Endodermal cell (in vitro differentiated cells): Measurements from ENCODE around the gene ZCWPW1. TPM values are rescaled to one million over a fixed set of nuclear protein-coding genes. Genes with fewer than 3 reads are reported as not detected.

Source experiments
- DNase-seq: peaks from one replicate; pipeline ENCODE4 v3.0.0-alpha.2; 2017
- H3K27ac ChIP-seq: 2 replicates; pipeline ENCODE4 v1.5.1; 2013; ENCODE audit warnings: mild to moderate bottlenecking, low read depth, low read length, moderate library complexity
- H3K27me3 ChIP-seq: 2 replicates; pipeline ENCODE4 v1.6.1; 2013; ENCODE audit warnings: mild to moderate bottlenecking, low read length, moderate library complexity; ENCODE audit not compliant: insufficient read depth, control insufficient read depth, poor library complexity, severe bottlenecking
- H3K36me3 ChIP-seq: 2 replicates; pipeline ENCODE4 v1.7.0; 2013; ENCODE audit warnings: mild to moderate bottlenecking, low read length, moderate library complexity; ENCODE audit not compliant: control insufficient read depth, insufficient read depth
- H3K4me1 ChIP-seq: one replicate; pipeline ENCODE4 v1.7.0; 2013; ENCODE audit warnings: low read length; ENCODE audit not compliant: control insufficient read depth, insufficient read depth
- H3K4me3 ChIP-seq: 2 replicates; pipeline ENCODE4 v1.5.1; 2013; ENCODE audit warnings: mild to moderate bottlenecking, low read length, moderate library complexity
- H3K9ac ChIP-seq: 2 replicates; pipeline ENCODE4 v1.6.1; 2013; ENCODE audit warnings: mild to moderate bottlenecking, low read length, moderate library complexity; ENCODE audit not compliant: poor library complexity, severe bottlenecking; ENCODE audit errors: extremely low read depth
- H3K9me3 ChIP-seq: 2 replicates; pipeline ENCODE4 v1.6.1; 2013; ENCODE audit warnings: mild to moderate bottlenecking, low read length, moderate library complexity; ENCODE audit not compliant: control insufficient read depth
- H3K27ac Mint-ChIP-seq: 2 replicates; pipeline ENCODE4 v1.8.0; 2020; ENCODE audit warnings: mixed read lengths
- H3K27me3 Mint-ChIP-seq: 2 replicates; pipeline ENCODE4 v1.8.0; 2021; ENCODE audit warnings: mild to moderate bottlenecking, mixed read lengths; ENCODE audit not compliant: insufficient read depth
- H3K36me3 Mint-ChIP-seq: 2 replicates; pipeline ENCODE4 v1.8.0; 2020; ENCODE audit warnings: low read depth, mixed read lengths
- H3K4me1 Mint-ChIP-seq: 2 replicates; pipeline ENCODE4 v1.8.0; 2020; ENCODE audit warnings: mixed read lengths
- H3K4me3 Mint-ChIP-seq: 2 replicates; pipeline ENCODE4 v1.8.0; 2020; ENCODE audit warnings: mild to moderate bottlenecking, moderate library complexity, mixed read lengths
- H3K9me3 Mint-ChIP-seq: 2 replicates; pipeline ENCODE4 v1.8.0; 2020; ENCODE audit warnings: mild to moderate bottlenecking, mixed read lengths
- CTCF ChIP-seq: fragments of 200-600 bp; sonication (generic); conservative IDR thresholded peaks from 2 replicates; pipeline ENCODE4 v1.5.0; 2021; ENCODE audit warnings: antibody characterized with exemption, mild to moderate bottlenecking
- WGBS, 2 experiments: methylation state at CpG; one replicate each; pipeline versions ENCODE4 v1.1.5 to v1.1.7; 2013; ENCODE audit warnings: missing lambda C conversion rate in 2 of 2, mixed read lengths in 1 of 2; ENCODE audit not compliant: insufficient coverage in 1 of 2, insufficient read length in 1 of 2; 5-methylcytosine and 5-hydroxymethylcytosine counted together
- total RNA-seq, 2 donors: library from RNA; stranded (reverse); fragmentation: NEBNext Ultra II Directional in 1 of 2; extraction: Animal tissue kit (Norgen Biotek cat#: 25700) in 1 of 2; gene quantifications; 2 replicates in 1 of 2; 3 replicates in 1 of 2; pipeline ENCODE4 v1.2.1, GENCODE V29; 2021

Gene ZCWPW1
- total RNA-seq, 2 donors from 2014 or later = 1.9 to 2.3 TPM

DNA sequence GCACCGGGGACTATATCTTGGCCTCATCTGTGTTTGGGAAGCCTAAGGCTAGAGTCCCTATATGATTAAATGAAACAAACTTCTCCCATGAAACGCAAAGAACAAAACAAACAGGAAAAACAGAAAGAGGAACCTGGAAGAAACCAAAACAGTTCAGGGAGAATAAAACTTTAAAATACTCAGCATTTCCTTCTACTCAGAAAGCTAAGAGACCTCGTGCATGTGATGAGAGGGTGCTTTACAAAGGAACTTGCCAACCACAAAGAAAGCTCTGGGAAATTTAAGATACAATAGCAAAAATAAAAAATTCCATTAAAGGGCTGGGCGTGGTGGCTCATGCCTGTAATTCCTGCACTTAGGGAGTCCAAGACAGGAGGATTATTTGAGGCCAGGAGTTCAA lies 48.3 kb downstream of the ZCWPW1 start:
- DNase-seq = no peak
- Histone ChIP-seq H3K4me3 (no peak overlapping the region), H3K27me3 (no peaks in the 10 kb centered on the region), H3K9me3 (no peaks in the 10 kb centered on the region), H3K27ac (no peak overlapping the region), H3K9ac (no peak overlapping the region), H3K36me3 (no peaks in the 10 kb centered on the region), H3K4me1 (no peaks in the 10 kb centered on the region)
- no peaks in the 10 kb centered on the region for H3K4me1 Mint-ChIP-seq
- no peak for TF ChIP-seq CTCF
- WGBS, 2 experiments = 96% methylated on average over 4 of the region's 4 CpGs; no CpG with 5 or more reads in 1 of the 2 experiments
- H3K27me3 Mint-ChIP-seq = peaks cover 20% of the 10 kb centered on the region
- H3K27ac Mint-ChIP-seq = no peak overlapping the region
- H3K36me3 Mint-ChIP-seq = no peaks in the 10 kb centered on the region
- H3K4me3 Mint-ChIP-seq = no peak overlapping the region
- no peaks in the 10 kb centered on the region for H3K9me3 Mint-ChIP-seq

GRCh38 chr7:100378114-100378755 lies 50.3 kb downstream of the ZCWPW1 start:
- H3K9me3 ChIP-seq = no peaks in the 10 kb centered on the region
- H3K4me1 Mint-ChIP-seq = no peaks in the 10 kb centered on the region
- H3K9me3 Mint-ChIP-seq = no peaks in the 10 kb centered on the region
- H3K36me3 Mint-ChIP-seq = no peaks in the 10 kb centered on the region
- H3K27me3 Mint-ChIP-seq = peaks cover 19% of the 10 kb centered on the region
- no peak overlapping the region for H3K4me3 ChIP-seq
- no peak overlapping the region for H3K27ac ChIP-seq
- no peak for TF ChIP-seq CTCF
- H3K27ac Mint-ChIP-seq = no peak overlapping the region
- no peaks in the 10 kb centered on the region for H3K27me3 ChIP-seq
- no peaks in the 10 kb centered on the region for H3K36me3 ChIP-seq
- no peak overlapping the region for H3K4me3 Mint-ChIP-seq
- DNase-seq = no peak
- WGBS, 2 experiments = 89 to 97% methylated on average over 3 of the region's 4 CpGs
- no peak overlapping the region for H3K9ac ChIP-seq
- H3K4me1 ChIP-seq = no peaks in the 10 kb centered on the region

- Histone ChIP-seq H3K4me3 (no peak overlapping the region), H3K4me1 (no peaks in the 10 kb centered on the region), H3K9ac (no peak overlapping the region), H3K27ac (no peak overlapping the region), H3K27me3 (no peaks in the 10 kb centered on the region), H3K36me3 (no peaks in the 10 kb centered on the region), H3K9me3 (no peaks in the 10 kb centered on the region)
- 96% methylated on average over 3 of the region's 3 CpGs for WGBS, 2 experiments
- Mint-ChIP-seq H3K27me3 (peaks cover 2% of the 10 kb centered on the region), H3K27ac (no peak overlapping the region), H3K9me3 (no peaks in the 10 kb centered on the region), H3K4me3 (no peak overlapping the region), H3K4me1 (no peaks in the 10 kb centered on the region), H3K36me3 (no peaks in the 10 kb centered on the region)
- DNase-seq = no peak
- TF ChIP-seq CTCF = no peak
Measured at GRCh38 chr7:100376066-100376465, 52.4 kb downstream of the ZCWPW1 start.
